Activated CD4-positive, CD25-positive, alpha-beta regulatory T cell treated with anti-CD3 and anti-CD28 coated beads, Interleukin-2, amount 50 U/mL, for 16 hours (primary cell): Measurements from ENCODE around the gene STARD8.
"Not testable (repeated sequence)": the region's sequence is repeated elsewhere in the genome, so short reads cannot be mapped to it uniquely, and the experiment has no call there.

Experiments used
- DNase-seq: peaks from one replicate; pipeline ENCODE4 v3.0.0-alpha.2; 2020; ENCODE audit warnings: low read depth, low spot score

Gene STARD8

GRCh38 chrX:68717196-68717595 is 69.7 kb downstream of the STARD8 start:
- DNase-seq, result no peak

DNA sequence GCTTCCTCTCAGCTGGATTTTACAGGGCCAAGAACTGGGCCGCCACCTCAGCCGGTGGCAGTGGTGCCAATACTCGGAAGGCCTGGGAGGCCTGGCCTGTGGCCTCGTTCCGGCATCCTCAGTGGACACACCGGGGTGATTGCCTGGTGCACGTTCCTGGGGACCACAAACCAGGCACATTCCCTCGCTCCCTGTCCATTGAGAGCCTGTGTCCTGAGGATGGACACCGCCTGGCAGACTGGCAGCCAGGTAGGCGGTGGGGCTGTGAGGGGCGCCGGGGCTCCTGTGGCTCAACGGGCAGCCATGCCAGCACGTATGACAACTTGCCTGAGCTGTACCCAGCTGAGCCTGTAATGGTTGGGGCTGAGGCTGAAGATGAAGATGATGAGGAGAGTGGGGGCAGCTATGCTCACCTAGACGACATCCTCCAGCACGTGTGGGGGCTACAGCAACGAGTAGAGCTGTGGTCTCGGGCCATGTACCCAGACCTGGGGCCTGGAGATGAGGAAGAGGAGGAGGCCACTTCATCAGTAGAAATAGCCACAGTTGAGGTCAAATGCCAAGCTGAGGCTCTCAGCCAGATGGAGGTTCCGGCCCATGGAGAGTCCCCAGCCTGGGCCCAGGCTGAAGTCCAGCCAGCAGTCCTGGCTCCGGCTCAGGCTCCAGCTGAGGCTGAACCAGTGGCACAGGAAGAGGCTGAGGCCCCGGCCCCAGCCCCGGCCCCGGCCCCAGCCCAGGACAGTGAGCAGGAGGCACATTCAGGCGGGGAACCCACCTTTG is 70.4 kb downstream of the STARD8 start:
- no peak for DNase-seq

DNA sequence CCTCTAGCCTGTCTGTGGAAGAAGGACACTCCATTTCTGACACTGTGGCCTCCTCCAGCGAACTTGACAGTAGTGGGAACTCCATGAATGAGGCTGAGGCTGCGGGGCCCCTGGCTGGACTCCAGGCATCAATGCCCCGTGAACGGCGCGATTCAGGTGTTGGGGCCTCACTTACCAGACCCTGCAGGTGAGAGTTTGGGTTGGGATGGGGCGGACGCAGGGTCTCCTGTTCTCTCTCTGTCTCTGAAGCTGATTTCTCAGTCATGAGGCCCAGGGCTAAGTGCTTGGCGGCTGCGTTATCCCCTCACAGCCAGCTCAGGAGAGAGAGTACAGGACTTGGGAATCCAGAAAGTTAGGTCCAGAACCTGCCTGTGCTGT is 71.0 kb downstream of the STARD8 start:
- DNase-seq, result no peak

GRCh38 chrX:68719181-68719903 is 71.9 kb downstream of the STARD8 start:
- DNase-seq, result no peak

DNA sequence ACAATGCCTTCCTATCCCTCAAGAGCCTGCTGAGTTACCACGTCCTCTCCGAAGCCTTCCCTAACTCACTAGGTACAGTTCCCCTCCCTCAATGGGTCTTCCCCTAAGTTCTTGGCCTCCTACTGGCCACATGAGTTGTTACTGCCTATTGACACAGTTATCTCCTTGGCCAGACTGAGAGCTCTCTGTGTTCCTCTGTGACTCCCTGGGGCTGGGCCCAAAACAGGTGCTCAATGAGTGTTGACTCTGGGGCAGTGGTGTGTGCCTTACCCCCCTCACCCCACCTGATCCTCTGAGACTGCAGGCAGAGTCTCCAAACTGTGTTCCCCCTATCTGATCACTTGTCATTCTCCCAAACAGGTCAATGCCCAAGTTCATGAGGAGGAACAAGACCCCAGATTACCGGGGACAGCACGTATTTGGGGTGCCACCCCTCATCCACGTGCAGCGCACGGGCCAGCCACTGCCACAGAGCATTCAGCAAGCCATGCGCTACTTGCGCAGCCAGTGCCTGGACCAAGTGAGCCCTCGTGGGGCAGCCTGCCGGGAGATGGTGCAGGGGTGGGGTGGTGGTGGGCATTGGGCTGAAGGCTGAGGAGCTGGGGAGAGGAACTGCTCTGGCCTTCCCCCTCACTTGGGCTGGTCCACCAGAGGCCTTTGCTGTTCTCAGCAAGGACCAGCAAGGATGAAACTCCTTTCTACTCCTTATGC is 72.6 kb downstream of the STARD8 start:
- no peak for DNase-seq

DNA sequence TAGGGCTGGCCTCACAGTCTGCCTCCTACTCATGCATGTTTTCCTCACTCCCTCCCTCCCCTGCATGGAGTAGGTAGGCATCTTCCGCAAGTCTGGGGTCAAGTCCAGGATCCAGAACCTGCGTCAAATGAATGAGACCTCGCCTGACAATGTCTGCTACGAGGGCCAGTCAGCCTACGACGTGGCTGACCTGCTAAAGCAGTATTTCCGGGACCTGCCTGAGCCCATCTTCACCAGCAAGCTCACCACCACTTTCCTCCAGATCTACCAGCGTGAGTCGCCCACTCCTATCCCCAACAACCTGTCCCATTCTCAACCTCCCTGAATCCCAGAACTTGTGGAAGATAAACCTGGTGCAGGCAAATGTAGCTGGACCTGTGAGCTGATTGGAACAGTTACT is 73.4 kb downstream of the STARD8 start:
- DNase-seq, result no peak

GRCh38 chrX:68721546-68721945 is 74.1 kb downstream of the STARD8 start:
- DNase-seq, result no peak

DNA sequence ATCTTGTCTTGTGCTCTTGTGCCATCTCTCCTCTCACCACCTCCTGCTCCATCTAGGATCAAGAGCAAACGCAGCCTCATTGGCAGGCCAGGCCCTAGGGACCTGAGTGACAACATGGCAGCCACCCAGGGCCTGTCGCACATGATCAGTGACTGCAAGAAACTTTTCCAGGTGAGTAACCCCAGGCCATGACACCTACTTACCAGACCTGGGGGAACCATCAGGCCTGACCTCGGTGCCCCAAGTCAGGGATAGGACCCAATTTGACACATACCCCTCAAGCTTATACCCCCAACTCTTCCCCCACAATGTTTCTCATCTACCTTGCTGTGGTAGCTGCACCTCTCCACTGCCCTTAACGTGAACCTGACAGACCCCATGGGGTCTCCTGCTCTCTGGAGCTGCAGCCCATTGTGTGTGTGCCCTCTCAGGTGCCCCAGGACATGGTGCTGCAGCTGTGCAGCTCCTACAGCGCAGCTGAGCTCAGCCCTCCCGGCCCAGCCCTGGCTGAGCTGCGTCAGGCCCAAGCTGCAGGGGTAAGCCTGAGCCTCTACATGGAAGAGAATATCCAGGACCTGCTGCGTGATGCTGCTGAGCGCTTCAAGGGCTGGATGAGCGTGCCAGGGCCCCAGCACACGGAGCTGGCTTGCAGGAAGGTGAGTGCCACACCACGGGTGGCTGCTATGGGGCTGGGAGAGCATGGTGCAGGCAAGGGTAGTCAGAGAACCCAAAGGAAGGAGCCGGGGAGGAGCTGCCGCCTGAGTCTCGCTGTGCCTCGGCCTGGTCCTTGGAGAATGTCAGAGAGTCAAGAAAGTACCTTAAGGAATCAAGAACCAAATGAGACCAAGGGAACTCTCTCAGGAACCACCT is 74.8 kb downstream of the STARD8 start:
- no peak for DNase-seq

DNA sequence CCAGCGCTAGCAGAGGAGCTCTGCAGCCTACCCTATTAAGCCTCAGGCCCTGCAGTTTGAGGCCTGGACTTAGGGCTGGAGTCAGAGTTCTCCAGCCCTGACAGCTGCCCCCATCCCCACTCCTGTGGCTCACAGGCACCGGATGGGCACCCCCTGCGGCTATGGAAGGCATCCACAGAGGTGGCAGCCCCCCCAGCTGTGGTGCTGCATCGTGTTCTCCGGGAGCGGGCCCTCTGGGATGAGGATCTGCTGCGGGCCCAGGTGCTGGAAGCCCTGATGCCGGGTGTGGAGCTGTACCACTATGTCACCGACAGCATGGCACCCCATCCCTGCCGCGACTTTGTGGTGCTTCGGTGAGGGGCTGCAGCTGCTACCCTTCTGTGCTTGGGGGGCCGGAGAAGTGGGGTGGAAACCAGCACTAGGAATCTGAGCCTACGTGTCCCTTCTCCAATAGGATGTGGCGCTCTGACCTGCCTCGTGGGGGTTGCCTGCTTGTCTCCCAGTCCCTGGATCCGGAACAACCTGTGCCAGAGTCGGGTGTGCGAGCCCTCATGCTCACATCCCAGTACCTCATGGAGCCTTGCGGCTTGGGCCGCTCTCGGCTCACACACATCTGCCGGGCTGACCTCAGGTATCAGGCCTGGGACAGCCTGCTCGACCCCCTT is 76.2 kb downstream of the STARD8 start:
- DNase-seq, result no peak

- no peak for DNase-seq
These were observed 77.1 kb downstream of the STARD8 start for GRCh38 chrX:68724531-68725020.

- DNase-seq, result no peak
These were observed 78.4 kb downstream of the STARD8 start for GRCh38 chrX:68725756-68726365.

DNA sequence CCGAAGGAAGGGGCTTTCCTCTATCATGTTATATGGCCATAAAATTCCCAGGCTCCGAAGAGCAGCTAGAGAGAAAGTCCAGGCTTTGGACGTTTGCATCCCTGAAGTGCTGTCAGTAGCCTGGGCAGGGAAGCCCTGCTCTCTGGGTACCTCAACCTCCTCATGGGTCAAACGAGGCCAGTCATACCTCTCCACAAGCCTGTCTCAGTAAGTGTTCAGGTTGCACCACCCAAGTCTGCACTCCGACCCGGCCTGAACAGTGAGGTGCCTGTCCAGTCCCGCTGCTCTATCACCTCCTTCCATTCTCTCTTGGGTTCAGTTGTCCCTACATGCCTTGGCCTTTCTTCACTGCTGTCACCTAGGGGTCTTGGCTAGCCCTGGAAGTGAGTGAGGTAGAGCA is 78.9 kb downstream of the STARD8 start:
- no peak for DNase-seq

GRCh38 chrX:68727696-68728095 is 80.2 kb downstream of the STARD8 start:
- no peak for DNase-seq

DNA sequence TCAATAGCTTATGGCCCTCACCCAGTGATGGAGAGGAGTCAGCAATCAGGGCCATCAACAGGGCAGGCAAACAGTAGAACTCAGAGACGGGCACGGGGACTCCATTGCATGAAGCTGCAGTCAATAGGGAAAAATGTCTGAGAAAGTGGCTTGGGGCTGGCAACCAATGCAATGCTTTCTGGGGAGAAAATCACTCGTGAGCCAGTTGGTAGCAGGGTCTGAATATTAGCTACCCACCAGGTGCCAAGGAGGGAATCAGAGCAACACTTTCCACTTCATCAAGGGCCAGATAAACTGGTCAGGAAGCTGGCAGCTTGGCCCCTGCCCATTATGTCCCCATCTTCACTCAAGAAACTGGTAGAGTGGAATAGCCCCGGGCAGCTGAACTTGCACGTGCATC is 80.7 kb downstream of the STARD8 start:
- DNase-seq, result no peak

GRCh38 chrX:68731254-68731653 is 83.8 kb downstream of the STARD8 start:
- no peak for DNase-seq

DNA sequence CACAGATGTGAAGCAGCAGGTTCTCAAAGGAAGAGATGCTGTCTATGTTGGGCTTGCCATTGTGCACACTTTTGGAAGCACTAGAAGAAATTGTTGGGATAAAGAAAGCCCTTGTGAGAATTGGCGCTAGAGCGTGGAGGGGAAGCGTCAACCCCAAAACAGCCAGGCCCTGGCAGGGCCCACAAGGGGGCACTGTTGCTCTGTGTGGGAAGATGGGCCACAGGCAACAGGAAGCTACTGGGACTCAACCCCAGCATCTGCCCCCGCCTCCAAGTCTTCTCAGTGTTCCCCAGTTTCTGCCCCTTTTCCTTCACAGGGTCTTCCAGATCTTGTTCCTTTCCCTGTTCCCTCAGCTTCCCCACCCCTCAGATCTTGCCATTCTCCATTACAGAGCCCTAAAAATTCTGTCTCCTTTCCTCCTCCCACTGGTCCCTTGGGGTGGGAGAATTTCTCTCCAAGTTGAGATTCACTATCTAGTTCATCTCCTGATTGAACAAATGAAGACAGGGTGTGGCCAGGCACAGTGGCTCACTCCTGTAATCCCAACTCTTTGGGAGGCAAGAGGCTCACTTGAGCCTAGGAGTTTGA is 85.5 kb downstream of the STARD8 start:
- peak; percentile 13 for DNase-seq

DNA sequence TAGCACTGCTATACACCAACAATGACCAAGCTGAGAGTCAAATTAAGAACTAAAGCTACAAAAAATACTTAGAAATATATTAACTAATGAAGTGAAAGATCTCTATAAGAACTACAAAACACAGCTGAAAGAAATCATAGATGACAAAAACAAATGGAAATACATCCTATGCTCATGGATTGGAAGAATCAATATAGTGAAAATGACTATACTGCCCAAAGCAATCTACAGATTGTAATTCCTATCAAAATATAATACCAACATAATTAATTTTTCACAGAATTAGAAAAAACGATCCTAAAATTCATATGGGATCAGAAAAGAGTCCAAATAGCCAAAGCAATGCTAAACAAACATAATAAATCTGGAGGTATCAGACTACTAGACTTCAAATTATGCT is 87.8 kb downstream of the STARD8 start:
- DNase-seq, result no peak

- not testable (repeated sequence) for DNase-seq
These were observed 94.4 kb downstream of the STARD8 start for GRCh38 chrX:68741864-68742263.

DNA sequence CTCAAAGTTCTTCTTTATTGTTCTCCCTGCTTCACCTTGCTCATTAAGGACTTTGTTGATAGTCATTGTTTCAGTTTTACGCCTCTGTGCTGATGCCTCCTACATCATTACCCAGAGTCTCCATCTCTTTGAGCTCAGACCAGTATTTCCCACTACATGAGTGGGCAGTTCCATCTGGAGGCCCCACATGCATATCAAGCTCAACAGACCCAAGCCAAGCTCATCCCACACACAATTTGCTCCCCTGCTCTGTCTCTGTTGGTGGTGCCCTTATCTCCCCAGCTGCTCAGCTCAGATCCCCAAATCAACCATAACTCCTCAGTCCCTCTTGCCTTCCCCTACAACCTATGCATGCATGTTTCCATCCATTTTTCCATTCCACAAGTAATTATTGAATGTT is 96.3 kb downstream of the STARD8 start:
- DNase-seq, result no peak

DNA sequence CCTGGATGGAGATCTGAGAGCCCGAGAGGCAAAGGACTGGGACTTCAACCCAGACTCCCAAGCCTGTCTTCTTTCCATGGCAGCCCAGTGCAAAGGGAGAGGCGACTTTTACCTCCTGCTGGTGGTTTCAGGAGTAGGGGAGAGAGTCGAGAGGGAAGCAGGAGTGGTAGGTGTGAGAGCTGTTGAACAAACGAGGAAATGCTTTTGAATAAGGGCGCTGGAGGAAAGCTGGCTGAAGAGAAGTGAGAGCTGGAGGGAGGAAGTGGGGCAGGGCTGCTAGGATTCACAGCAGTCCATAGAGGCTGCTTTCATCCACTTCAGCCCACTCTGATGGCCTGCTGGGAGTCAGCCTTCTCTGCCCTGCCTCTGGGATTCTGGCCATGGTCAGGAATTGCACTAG is 99.5 kb downstream of the STARD8 start:
- DNase-seq, result no peak
